IPS-18a (cell line): ENCODE results near the gene FUS.
A peak's percentile ranks its signal among the peaks of the same experiment; 100 is the strongest.

ENCODE experiments used
- H3K27ac ChIP-seq: one replicate; pipeline ENCODE4 v1.5.1; 2013; ENCODE audit warnings: low read length
- H3K27me3 ChIP-seq: one replicate; pipeline ENCODE4 v1.6.1; 2013; ENCODE audit warnings: mild to moderate bottlenecking, low read length; ENCODE audit not compliant: control insufficient read depth, insufficient read depth
- H3K36me3 ChIP-seq: one replicate; pipeline ENCODE4 v1.6.1; 2013; ENCODE audit warnings: low read depth, low read length; ENCODE audit not compliant: control insufficient read depth
- H3K4me1 ChIP-seq: one replicate; pipeline ENCODE4 v1.6.1; 2013; ENCODE audit warnings: low read depth, low read length; ENCODE audit not compliant: control insufficient read depth
- H3K4me3 ChIP-seq: one replicate; pipeline ENCODE4 v1.5.1; 2013; ENCODE audit warnings: low read length
- H3K9ac ChIP-seq: one replicate; pipeline ENCODE4 v1.6.1; 2013; ENCODE audit warnings: mild to moderate bottlenecking, low read length, moderate library complexity
- H3K9me3 ChIP-seq: one replicate; pipeline ENCODE4 v1.6.1; 2013; ENCODE audit warnings: low read depth, low read length; ENCODE audit not compliant: control insufficient read depth

The FUS gene

GRCh38 chr16:31179747-31180459 lies at the start of gene FUS:
Gene FUS, plus strand, starts transcription at chr16:31180139. Its CDS starts 76 bp downstream, at chr16:31180215.
- Histone ChIP-seq H3K9ac (peak within 1 kb of the TSS; percentile 99), H3K36me3 (peaks cover 29% of the 10 kb centered on the region), H3K4me3 (peak within 1 kb of the TSS; percentile 90), H3K4me1 (peaks cover 5% of the 10 kb centered on the region), H3K9me3 (no peaks in the 10 kb centered on the region), H3K27ac (peak within 1 kb of the TSS; percentile 99), H3K27me3 (no peaks in the 10 kb centered on the region)

GRCh38 chr16:31130336-31130891 lies 49.5 kb upstream of the FUS start:
- Histone ChIP-seq H3K4me3 (no peak overlapping the region), H3K4me1 (peaks cover 16% of the 10 kb centered on the region), H3K9me3 (no peaks in the 10 kb centered on the region), H3K9ac (no peak overlapping the region), H3K36me3 (peaks cover 18% of the 10 kb centered on the region), H3K27ac (no peak overlapping the region), H3K27me3 (no peaks in the 10 kb centered on the region)

- Histone ChIP-seq H3K9me3 (no peaks in the 10 kb centered on the region), H3K9ac (no peak overlapping the region), H3K27me3 (no peaks in the 10 kb centered on the region), H3K36me3 (peaks cover 18% of the 10 kb centered on the region), H3K4me3 (no peak overlapping the region), H3K4me1 (peaks cover 19% of the 10 kb centered on the region), H3K27ac (no peak overlapping the region)
Observed at GRCh38 chr16:31130899-31131298, 49.0 kb upstream of the FUS start.

- peaks cover 20% of the 10 kb centered on the region for H3K4me1 ChIP-seq
- no peak overlapping the region for H3K9ac ChIP-seq
- H3K4me3 ChIP-seq, result no peak overlapping the region
- H3K9me3 ChIP-seq, result no peaks in the 10 kb centered on the region
- no peak overlapping the region for H3K27ac ChIP-seq
- peaks cover 18% of the 10 kb centered on the region for H3K36me3 ChIP-seq
- H3K27me3 ChIP-seq, result no peaks in the 10 kb centered on the region
Observed at GRCh38 chr16:31131416-31131815, 48.5 kb upstream of the FUS start.

- Histone ChIP-seq H3K4me3 (no peak overlapping the region), H3K9me3 (no peaks in the 10 kb centered on the region), H3K36me3 (peaks cover 18% of the 10 kb centered on the region), H3K4me1 (peaks cover 20% of the 10 kb centered on the region), H3K27me3 (no peaks in the 10 kb centered on the region), H3K27ac (no peak overlapping the region), H3K9ac (no peak overlapping the region)
Observed at GRCh38 chr16:31131841-31132271, 48.1 kb upstream of the FUS start.

GRCh38 chr16:31132303-31132979 lies 47.5 kb upstream of the FUS start:
- no peak overlapping the region for H3K27ac ChIP-seq
- H3K4me1 ChIP-seq, result peaks cover 20% of the 10 kb centered on the region
- peaks cover 14% of the 10 kb centered on the region for H3K36me3 ChIP-seq
- no peaks in the 10 kb centered on the region for H3K27me3 ChIP-seq
- no peak overlapping the region for H3K9ac ChIP-seq
- no peak overlapping the region for H3K4me3 ChIP-seq
- no peaks in the 10 kb centered on the region for H3K9me3 ChIP-seq

- H3K27me3 ChIP-seq, result no peaks in the 10 kb centered on the region
- peaks cover 20% of the 10 kb centered on the region for H3K4me1 ChIP-seq
- H3K36me3 ChIP-seq, result peaks cover 10% of the 10 kb centered on the region
- no peak overlapping the region for H3K27ac ChIP-seq
- no peak overlapping the region for H3K4me3 ChIP-seq
- H3K9ac ChIP-seq, result no peak overlapping the region
- H3K9me3 ChIP-seq, result no peaks in the 10 kb centered on the region
Observed at GRCh38 chr16:31133046-31133501, 46.9 kb upstream of the FUS start.

- Histone ChIP-seq H3K4me3 (peak overlapping the region; percentile 74), H3K4me1 (peaks cover 30% of the 10 kb centered on the region), H3K9me3 (no peaks in the 10 kb centered on the region), H3K9ac (peak overlapping the region; percentile 82), H3K36me3 (peaks cover 10% of the 10 kb centered on the region), H3K27ac (no peak overlapping the region), H3K27me3 (no peaks in the 10 kb centered on the region)
Observed at GRCh38 chr16:31134091-31134571, 45.8 kb upstream of the FUS start.

- Histone ChIP-seq H3K9ac (peak overlapping the region; percentile 82), H3K9me3 (no peaks in the 10 kb centered on the region), H3K27ac (peak overlapping the region; percentile 78), H3K4me3 (peak overlapping the region; percentile 74), H3K27me3 (no peaks in the 10 kb centered on the region), H3K36me3 (peaks cover 10% of the 10 kb centered on the region), H3K4me1 (peaks cover 33% of the 10 kb centered on the region)
Observed at GRCh38 chr16:31134625-31135534, 45.1 kb upstream of the FUS start.

- H3K9ac ChIP-seq, result peak within 1 kb of the TSS; percentile 82
- H3K9me3 ChIP-seq, result no peaks in the 10 kb centered on the region
- no peaks in the 10 kb centered on the region for H3K27me3 ChIP-seq
- H3K36me3 ChIP-seq, result peaks cover 10% of the 10 kb centered on the region
- H3K4me3 ChIP-seq, result peak within 1 kb of the TSS; percentile 74
- peak within 1 kb of the TSS; percentile 78 for H3K27ac ChIP-seq
- peaks cover 33% of the 10 kb centered on the region for H3K4me1 ChIP-seq
Observed at GRCh38 chr16:31135535-31136286, 44.2 kb upstream of the FUS start, which contains the start of gene PRSS8. Gene PRSS8, minus strand, starts transcription at chr16:31135727. Its CDS starts 229 bp downstream, at chr16:31135498.
